ENCODE measurements around the gene RPL13A. TPM values are rescaled to one million over a fixed set of nuclear protein-coding genes. Genes with fewer than 3 reads are reported as not detected.

The RPL13A gene
- total RNA-seq, 1 experiment from 2014 or later, result 3,286 TPM

DNA sequence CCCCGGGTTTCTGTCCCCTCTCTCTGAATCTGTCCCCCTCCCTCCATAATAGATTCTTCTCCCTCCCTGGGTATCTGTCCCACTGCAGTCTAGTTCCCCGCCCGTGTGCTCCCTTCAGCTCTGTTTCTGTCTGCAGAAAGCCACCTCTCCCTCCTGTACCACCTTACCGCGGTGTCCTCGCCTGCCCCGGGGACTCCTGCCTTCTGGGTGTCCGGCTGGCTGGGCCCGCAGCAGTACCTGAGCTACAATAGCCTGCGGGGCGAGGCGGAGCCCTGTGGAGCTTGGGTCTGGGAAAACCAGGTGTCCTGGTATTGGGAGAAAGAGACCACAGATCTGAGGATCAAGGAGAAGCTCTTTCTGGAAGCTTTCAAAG is 26.3 kb downstream of the RPL13A start:
- Mint-ChIP-seq H3K27ac (peak overlapping the region; percentile 73 to 89 (median 78); a peak in 5 of 7 replicates), H3K36me3 (ENCODE audit: insufficient read depth in 1 of 3, low read depth in 3 of 3) (peaks cover 6 to 21% (median 13%) of the 10 kb centered on the region in 3 experiments; a peak in 6 of 7 replicates), H3K4me1 (peaks cover 18 to 26% of the 10 kb centered on the region in 2 experiments), H3K27me3 (ENCODE audit: low read depth) (no peaks in the 10 kb centered on the region; the same call in 1 of the 2 replicates), H3K4me3 (peak overlapping the region; percentile 73 to 91), H3K9me3 (no peaks in the 10 kb centered on the region; a peak in 1 of 5 replicates)
- TF ChIP-seq, protein P1, sequence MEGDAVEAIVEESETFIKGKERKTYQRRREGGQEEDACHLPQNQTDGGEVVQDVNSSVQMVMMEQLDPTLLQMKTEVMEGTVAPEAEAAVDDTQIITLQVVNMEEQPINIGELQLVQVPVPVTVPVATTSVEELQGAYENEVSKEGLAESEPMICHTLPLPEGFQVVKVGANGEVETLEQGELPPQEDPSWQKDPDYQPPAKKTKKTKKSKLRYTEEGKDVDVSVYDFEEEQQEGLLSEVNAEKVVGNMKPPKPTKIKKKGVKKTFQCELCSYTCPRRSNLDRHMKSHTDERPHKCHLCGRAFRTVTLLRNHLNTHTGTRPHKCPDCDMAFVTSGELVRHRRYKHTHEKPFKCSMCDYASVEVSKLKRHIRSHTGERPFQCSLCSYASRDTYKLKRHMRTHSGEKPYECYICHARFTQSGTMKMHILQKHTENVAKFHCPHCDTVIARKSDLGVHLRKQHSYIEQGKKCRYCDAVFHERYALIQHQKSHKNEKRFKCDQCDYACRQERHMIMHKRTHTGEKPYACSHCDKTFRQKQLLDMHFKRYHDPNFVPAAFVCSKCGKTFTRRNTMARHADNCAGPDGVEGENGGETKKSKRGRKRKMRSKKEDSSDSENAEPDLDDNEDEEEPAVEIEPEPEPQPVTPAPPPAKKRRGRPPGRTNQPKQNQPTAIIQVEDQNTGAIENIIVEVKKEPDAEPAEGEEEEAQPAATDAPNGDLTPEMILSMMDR (conservative IDR thresholded peaks at IDR 0.05), result no peak
- H2BK20ac ChIP-seq (ENCODE audit: low read depth, low read length, poor library complexity, severe bottlenecking), result no peak overlapping the region
- H3K56ac ChIP-seq (ENCODE audit: insufficient read length, low read depth, low read length), result no peak overlapping the region
- H3K27me3 ChIP-seq (ENCODE audit: insufficient read depth, low read length), result no peaks in the 10 kb centered on the region
- H3K79me2 ChIP-seq (ENCODE audit: insufficient read depth, low read length), result no peaks in the 10 kb centered on the region; the same call in 1 of the 2 replicates
- no peak overlapping the region for H2AK5ac ChIP-seq (ENCODE audit: insufficient read length, low read length)
- no peak overlapping the region for H3K4ac ChIP-seq (ENCODE audit: low read depth, low read length)
- DNase-seq, result no peak
- no CpG with 5 or more reads among the region's 12 CpGs for WGBS (ENCODE audit: extremely low coverage, insufficient read length, low lambda C conversion rate)
- no peaks in the 10 kb centered on the region for H3K79me1 ChIP-seq (ENCODE audit: insufficient read depth, low read depth, low read length, poor library complexity, severe bottlenecking)
- H3K14ac ChIP-seq (ENCODE audit: insufficient read depth, low read length), result no peak overlapping the region; the same call in 1 of the 2 replicates
- no peak overlapping the region for H4K5ac ChIP-seq (ENCODE audit: insufficient read length, low read depth, low read length)
- H2AFZ ChIP-seq (ENCODE audit: low read length), result no peak overlapping the region
- H3K4me2 ChIP-seq (ENCODE audit: insufficient read depth, insufficient read length, low read length), result peak overlapping the region; percentile 51
- no peak overlapping the region for H4K8ac ChIP-seq (replicated peaks; ENCODE audit: insufficient read length, low read depth, low read length)
- no peak overlapping the region for H3K23ac ChIP-seq (ENCODE audit: insufficient read length, low read depth, low read length)
- no peak overlapping the region for H3K9ac ChIP-seq (ENCODE audit: extremely low read depth, insufficient read length, low read length)
- no peak overlapping the region for H4K91ac ChIP-seq (ENCODE audit: insufficient read length, low read depth, low read length)
- no peak overlapping the region for H2BK12ac ChIP-seq (ENCODE audit: insufficient read length, low read depth, low read length)
- no peak overlapping the region for H2BK5ac ChIP-seq (ENCODE audit: insufficient read length, low read length)
- H2BK120ac ChIP-seq (ENCODE audit: low read depth, low read length, poor library complexity, severe bottlenecking), result no peak overlapping the region
- H3K23me2 ChIP-seq (ENCODE audit: insufficient read length, low read depth, low read length, poor library complexity, severe bottlenecking), result peaks cover 15% of the 10 kb centered on the region
- no peaks in the 10 kb centered on the region for H3K9me3 ChIP-seq (ENCODE audit: control insufficient read depth, low read depth, low read length)
- no peak overlapping the region for H2BK15ac ChIP-seq (ENCODE audit: low read depth, low read length)
- H3T11ph ChIP-seq (ENCODE audit: low read length), result no peak overlapping the region
- H3K27ac ChIP-seq (ENCODE audit: insufficient read length, low read depth, low read length), result no peak overlapping the region
- no peak overlapping the region for H3K18ac ChIP-seq (ENCODE audit: insufficient read length, low read depth, low read length)
- no peaks in the 10 kb centered on the region for H3K4me1 ChIP-seq (ENCODE audit: insufficient read depth, low read length)
- H4K20me1 ChIP-seq (ENCODE audit: control insufficient read depth, insufficient read depth, insufficient read length), result no peaks in the 10 kb centered on the region

Measured in H9 (cell line).